ENCODE measurements around the gene PSMD8. TPM values are rescaled to one million over a fixed set of nuclear protein-coding genes. Genes with fewer than 3 reads are reported as not detected.

Gene PSMD8
- total RNA-seq, 1 experiment from 2014 or later, result 367 TPM

GRCh38 chr19:38384209-38385027 is 10.0 kb downstream of the PSMD8 start:
- Histone ChIP-seq H3K27me3 (ENCODE audit: low read length) (no peaks in the 10 kb centered on the region), H3K9ac (ENCODE audit: low read length) (no peak overlapping the region), H4K20me1 (ENCODE audit: low read length) (no peaks in the 10 kb centered on the region), H3K9me2 (replicated peaks; ENCODE audit: low read length) (no peaks in the 10 kb centered on the region), H3K36me3 (ENCODE audit: low read depth, low read length) (peaks cover 16% of the 10 kb centered on the region), H3K9me3 (ENCODE audit: low read length) (no peaks in the 10 kb centered on the region), H3K4me1 (ENCODE audit: insufficient read depth, low read length) (peaks cover 3% of the 10 kb centered on the region; the same call in 1 of the 2 replicates), H3K4me3 (ENCODE audit: low read length) (no peak overlapping the region), H3K27ac (ENCODE audit: low read length) (no peak overlapping the region), H3F3A (ENCODE audit: low read length, unreplicated experiment) (no peaks in the 10 kb centered on the region), H3K79me2 (ENCODE audit: low read length) (no peaks in the 10 kb centered on the region), H2AFZ (ENCODE audit: low read length) (no peak overlapping the region), H3K4me2 (ENCODE audit: low read length) (no peak overlapping the region)
- ATAC-seq (no peak), DNase-seq (peak; percentile 19)
- TF ChIP-seq CTCF (conservative IDR thresholded peaks at IDR 0.05; ENCODE audit: low read depth, low read length) (peak; percentile 43), EZH2 (IDR thresholded peaks at IDR 0.05; ENCODE audit: low read length, unreplicated experiment) (no peak)
- BruUV-seq (replicated peaks), result no TSS peak
- intact Hi-C loops (cut with micrococcal nuclease), result loop anchor here (5.0 kb wide), 1 partner anchor 47 kb away; the partner anchor contains the start of gene CATSPERG
- CTCF ChIA-PET, result interaction anchor here (0.5 kb wide), 1 partner anchor 48 kb away, joined by 3 read pairs; no protein-coding TSS in a partner anchor
- POLR2A ChIA-PET (ENCODE audit: unreplicated experiment), result interaction anchor here (0.6 kb wide), 1 partner anchor 968 kb away, joined by 4 read pairs; no protein-coding TSS in a partner anchor

- POLR2A ChIA-PET (ENCODE audit: unreplicated experiment), result no interaction called here
Measured at GRCh38 chr19:38385057-38385803, 10.9 kb downstream of the PSMD8 start.

More at GRCh38 chr19:38385057-38385803, 10.9 kb downstream of the PSMD8 start:
- Histone ChIP-seq H3K36me3 (ENCODE audit: low read depth, low read length) (peaks cover 15% of the 10 kb centered on the region), H3K9ac (ENCODE audit: low read length) (no peak overlapping the region), H3F3A (ENCODE audit: low read length, unreplicated experiment) (no peaks in the 10 kb centered on the region), H4K20me1 (ENCODE audit: low read length) (no peaks in the 10 kb centered on the region), H3K9me3 (ENCODE audit: low read length) (no peaks in the 10 kb centered on the region), H3K27ac (ENCODE audit: low read length) (no peak overlapping the region), H3K27me3 (ENCODE audit: low read length) (no peaks in the 10 kb centered on the region), H3K4me2 (ENCODE audit: low read length) (no peak overlapping the region), H3K79me2 (ENCODE audit: low read length) (no peaks in the 10 kb centered on the region), H2AFZ (ENCODE audit: low read length) (no peak overlapping the region), H3K9me2 (replicated peaks; ENCODE audit: low read length) (no peaks in the 10 kb centered on the region), H3K4me3 (ENCODE audit: low read length) (no peak overlapping the region), H3K4me1 (ENCODE audit: insufficient read depth, low read length) (peaks cover 6% of the 10 kb centered on the region; the same call in 1 of the 2 replicates)
- ATAC-seq, result no peak
- no peak for DNase-seq
- CTCF ChIA-PET, result no interaction called here
- no peak for TF ChIP-seq CTCF (conservative IDR thresholded peaks at IDR 0.05; ENCODE audit: low read depth, low read length)
- TF ChIP-seq EZH2 (IDR thresholded peaks at IDR 0.05; ENCODE audit: low read length, unreplicated experiment), result no peak
- no peak for TF ChIP-seq EZH2phosphoT487 (IDR thresholded peaks at IDR 0.05; ENCODE audit: borderline replicate concordance, low read length)
- intact Hi-C loops (cut with micrococcal nuclease), result loop anchor here (5.0 kb wide), 1 partner anchor 48 kb away; the partner anchor contains the start of gene CATSPERG
- BruUV-seq (replicated peaks), result no TSS peak

Data from PC-3 (cell line).